Suprapubic skin (tissue), 4 donors: ENCODE data around the gene LDHB.

Experiments used
- CTCF ChIP-seq, 2 donors: fragments of 200-600 bp in 1 of 2; fragments of 450-650 bp in 1 of 2; sonication (generic) in 1 of 2; IDR thresholded peaks; one replicate each; pipeline ENCODE4 v1.5.1; 2016 to 2019; ENCODE audit warnings: antibody characterized with exemption in 2 of 2, mild to moderate bottlenecking in 1 of 2, moderate library complexity in 1 of 2
- EP300 ChIP-seq: sonication (generic); formaldehyde crosslinking; IDR thresholded peaks from one replicate; pipeline ENCODE4 v1.6.1; 2017; ENCODE audit warnings: antibody characterized with exemption
- POLR2AphosphoS5 ChIP-seq, 3 donors: sonication (generic); formaldehyde crosslinking; IDR thresholded peaks; one replicate each; pipeline ENCODE4 v1.6.1; 2017; ENCODE audit warnings: antibody characterized with exemption in 3 of 3

GRCh38 chr12:21699851-21700250 lies 42.2 kb upstream of the LDHB start:
- TF ChIP-seq CTCF (IDR thresholded peaks at IDR 0.05) (no peak), EP300 (no peak), POLR2AphosphoS5 (IDR thresholded peaks at IDR 0.05) (no peak)
